ENCODE data around the gene GAPDHS.

The GAPDHS gene

GRCh38 chr19:35539850-35540249 lies 6.6 kb downstream of the GAPDHS start:
- no peak for DNase-seq (ENCODE audit: low spot score)

DNA sequence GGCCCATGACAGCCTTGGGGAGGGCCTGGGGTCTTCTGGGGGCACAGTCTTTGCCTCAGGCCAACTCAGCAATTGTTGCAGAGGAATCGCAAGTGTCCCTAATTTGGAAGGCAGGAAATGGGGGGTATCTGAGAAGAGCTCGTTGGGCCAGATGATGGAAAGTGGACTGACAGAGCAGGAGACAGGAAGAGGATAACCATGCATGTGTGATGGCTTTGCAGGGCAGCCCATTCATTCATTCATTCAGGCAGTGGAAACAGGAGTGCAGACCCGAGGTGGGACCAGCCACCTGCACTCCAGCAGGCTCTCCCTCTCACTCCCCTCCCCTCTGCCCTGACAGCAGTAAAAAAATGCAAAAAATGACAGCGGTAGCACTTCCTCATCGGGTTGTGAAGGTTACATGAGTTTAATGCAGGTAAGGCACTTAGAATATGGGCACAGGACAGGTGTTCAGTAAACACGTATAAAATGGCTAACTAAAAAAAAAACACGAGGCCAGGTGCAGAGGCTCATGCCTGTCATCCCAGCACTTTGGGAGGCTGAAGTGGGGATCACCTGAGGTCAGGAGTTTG lies 7.2 kb downstream of the GAPDHS start:
- DNase-seq (ENCODE audit: low spot score): no peak

DNA sequence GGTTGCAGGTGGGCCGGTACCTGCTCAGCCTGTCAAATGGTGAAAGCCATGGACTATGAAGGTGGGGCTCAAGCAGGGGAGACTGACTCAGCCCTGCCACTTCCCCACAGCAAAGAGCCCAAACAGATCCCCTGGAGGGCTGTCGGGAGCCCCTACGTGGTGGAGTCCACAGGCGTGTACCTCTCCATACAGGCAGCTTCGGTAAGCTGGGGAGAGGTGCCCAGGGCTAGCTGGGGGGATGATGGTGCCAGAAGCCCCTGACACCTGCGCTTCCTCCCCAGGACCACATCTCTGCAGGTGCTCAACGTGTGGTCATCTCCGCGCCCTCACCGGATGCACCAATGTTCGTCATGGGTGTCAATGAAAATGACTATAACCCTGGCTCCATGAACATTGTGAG lies 9.0 kb downstream of the GAPDHS start:
- no peak for DNase-seq (ENCODE audit: low spot score)

DNA sequence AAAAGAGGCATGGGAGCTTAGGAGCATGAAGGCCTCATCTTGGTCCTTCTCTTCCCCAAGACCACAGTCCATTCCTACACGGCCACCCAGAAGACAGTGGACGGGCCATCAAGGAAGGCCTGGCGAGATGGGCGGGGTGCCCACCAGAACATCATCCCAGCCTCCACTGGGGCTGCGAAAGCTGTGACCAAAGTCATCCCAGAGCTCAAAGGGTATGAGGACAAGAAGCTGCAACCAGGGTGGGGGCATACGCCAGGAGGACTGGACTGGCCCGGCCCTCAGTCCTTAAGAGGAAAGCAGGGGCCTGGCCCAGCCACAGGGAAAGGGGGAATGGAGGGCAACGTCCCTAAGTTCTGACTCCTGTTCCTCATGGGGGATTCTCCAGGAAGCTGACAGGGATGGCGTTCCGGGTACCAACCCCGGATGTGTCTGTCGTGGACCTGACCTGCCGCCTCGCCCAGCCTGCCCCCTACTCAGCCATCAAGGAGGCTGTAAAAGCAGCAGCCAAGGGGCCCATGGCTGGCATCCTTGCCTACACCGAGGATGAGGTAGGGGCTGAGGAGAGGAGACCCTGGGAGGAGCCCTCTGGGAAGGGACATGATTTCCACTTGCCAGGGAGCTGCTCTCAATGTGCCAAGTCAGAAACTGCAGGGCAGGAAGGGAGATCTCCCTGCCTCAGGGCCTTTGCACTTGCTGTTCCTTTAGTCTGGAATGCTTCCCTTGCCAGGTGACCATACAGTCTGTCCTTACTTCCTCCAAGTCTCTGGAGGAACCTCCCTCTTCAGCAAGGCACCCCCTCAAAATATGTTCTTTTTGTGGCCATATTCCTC lies 10.2 kb downstream of the GAPDHS start:
- no peak for DNase-seq (ENCODE audit: low spot score)

DNA sequence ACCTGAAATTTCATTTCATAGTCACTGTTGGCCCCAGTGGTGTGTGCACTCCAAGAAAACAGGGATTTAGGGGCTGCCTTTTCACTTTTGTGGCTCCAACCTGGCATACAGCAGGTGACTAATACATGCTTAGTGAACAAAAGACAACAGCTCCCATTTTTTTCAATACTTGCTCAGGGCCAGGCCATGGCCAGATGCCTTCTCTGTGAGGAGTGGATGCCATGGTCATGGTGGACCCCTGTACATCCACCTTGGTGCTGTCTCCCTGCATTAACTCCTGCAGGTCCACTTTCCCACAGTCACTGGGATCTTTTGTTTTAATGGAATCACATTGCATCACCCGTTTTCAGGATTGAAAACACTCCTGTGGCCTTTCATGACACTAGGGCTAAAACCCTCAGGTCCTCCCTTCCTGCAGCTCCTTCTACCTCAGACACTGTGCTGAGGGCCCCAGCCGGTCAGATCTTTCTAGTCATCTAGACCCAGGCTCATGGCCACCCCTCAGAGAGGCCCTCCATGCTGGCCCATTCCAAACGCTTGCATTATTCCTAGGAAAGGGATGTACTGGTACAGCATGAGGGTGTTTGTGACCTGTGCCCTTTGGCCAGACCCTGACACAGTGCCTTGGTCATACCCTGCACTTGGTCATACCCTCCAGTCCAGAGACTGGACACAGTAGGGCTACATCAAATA lies 11.0 kb downstream of the GAPDHS start:
- no peak for DNase-seq (ENCODE audit: low spot score)

DNA sequence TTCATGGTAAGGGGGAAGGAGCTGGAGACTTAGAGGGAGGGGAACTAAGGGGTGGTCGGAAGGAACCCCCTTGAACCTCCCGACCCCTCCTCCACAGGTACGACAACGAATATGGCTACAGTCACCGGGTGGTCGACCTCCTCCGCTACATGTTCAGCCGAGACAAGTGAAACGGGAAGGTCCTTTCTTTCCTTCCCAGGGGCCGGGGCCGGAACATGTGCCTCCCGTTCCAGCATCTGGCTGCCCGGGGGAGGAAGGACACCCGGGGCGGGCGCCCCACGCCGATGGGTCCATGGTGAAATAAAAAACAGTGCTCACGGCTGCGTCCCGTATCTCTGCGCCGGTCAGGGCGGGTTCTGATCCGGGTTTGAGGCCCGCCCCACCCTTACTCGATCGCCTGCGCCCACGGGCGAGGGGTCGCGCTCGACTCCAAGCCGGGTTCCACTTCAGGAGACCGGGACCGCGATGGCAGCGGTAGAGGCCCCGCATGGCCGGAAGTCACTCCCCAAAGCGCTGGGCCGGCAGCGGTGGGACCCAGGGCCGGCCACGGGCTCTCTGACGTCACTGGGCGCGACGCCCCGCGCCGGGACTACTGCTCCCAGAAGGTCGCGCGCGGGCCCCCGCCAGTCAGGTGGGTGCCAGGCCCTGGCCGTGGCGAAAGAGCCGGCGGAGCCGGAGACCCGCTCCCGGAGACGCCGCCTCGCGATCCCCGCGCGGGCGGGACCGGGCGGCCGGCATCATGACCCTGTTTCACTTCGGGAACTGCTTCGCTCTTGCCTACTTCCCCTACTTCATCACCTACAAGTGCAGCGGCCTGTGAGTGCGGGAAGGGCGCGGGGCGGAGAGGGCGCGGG lies 12.0 kb downstream of the GAPDHS start, which contains the start of gene TMEM147:
Gene TMEM147, plus strand, starts transcription at position 626 of the 854 bp plus-strand sequence. Its CDS starts 114 bp downstream, at position 740.
- peak; percentile 93 for DNase-seq (ENCODE audit: low spot score)

- DNase-seq (ENCODE audit: low spot score): no peak
These were observed 12.7 kb downstream of the GAPDHS start for GRCh38 chr19:35545855-35546381.

DNA sequence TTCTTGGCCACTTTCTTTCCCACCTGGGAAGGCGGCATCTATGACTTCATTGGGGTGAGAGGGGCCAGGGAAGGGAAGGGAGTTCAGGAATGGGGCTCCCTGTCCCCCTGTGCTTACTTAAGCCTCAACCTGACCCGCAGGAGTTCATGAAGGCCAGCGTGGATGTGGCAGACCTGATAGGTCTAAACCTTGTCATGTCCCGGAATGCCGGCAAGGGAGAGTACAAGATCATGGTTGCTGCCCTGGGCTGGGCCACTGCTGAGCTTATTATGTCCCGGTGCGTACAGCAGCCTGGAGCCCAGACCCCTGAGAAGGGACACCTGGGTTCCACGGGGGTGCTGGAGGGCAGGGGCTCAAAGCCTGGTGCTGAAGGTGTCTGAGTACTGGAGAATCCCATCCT lies 13.3 kb downstream of the GAPDHS start:
- DNase-seq (ENCODE audit: low spot score): no peak

- DNase-seq (ENCODE audit: low spot score): peak; percentile 67
These were observed 16.0 kb downstream of the GAPDHS start for GRCh38 chr19:35549174-35549788.

GRCh38 chr19:35549879-35550523 lies 16.7 kb downstream of the GAPDHS start:
- no peak for DNase-seq (ENCODE audit: low spot score)

DNA sequence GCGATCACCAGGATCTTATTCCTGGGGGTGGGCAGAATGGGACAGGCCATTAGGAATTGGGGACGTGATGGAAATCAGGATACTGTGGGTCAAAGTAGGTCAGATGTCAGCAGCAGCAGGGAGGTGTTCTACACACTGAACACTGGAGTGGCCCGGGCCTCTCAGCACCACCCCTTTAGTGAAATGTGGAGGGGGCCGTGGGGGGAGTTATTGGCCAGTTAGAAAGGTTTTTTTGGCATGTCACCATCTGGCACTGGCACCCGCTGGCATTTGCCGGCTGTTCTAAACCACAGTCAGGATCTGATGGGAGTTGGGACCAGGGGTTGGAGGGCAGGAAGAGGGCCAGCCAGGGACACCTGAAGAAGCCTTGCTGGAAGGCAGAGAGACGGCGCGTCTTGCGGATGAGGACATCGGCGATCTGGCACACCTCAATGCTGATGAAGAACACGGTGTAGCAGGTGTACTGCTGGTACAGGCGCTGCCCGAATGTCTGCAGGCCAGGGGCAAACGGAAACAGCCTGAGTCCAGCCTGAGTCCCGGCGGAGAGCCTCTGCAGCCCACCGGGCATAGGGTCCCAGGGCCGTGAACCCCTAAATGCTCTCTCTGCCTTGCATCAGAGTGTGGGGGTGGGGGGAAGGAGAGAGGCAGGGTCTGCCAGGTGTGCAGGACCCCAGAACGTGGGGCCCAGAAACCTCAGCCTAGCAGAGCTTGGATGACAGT lies 18.0 kb downstream of the GAPDHS start:
- no peak for DNase-seq (ENCODE audit: low spot score)

GRCh38 chr19:35552534-35553384 lies 19.5 kb downstream of the GAPDHS start:
- no peak for DNase-seq (ENCODE audit: low spot score)

DNA sequence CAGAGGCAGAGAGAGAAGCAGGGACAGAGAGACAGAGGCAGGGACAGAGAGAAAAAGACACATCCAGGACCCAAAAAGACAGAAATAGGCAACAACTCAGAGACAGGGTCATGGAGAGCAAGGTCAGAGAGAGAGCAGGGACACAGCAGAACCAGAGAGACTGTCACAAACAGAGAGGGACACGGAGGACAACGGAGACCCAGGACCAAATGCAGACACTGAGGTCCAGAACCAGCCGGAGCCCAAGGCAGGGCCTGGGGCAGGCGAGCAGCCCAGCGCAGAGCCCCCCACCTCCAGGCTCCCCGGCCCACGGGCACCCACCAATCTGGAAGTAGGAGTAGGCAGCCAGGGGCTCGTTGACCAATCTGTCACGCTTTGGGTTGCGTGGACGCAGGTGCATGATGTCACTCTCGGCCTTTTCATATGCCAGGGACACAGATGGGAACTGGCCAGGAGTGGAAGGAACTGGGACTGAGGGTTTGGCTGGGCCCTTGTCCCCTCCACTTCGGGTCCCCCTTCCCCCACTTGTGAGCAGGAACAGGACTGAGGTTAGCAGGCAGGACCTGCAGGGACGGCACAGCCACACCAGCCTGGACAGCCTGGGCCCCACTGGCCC lies 20.2 kb downstream of the GAPDHS start:
- DNase-seq (ENCODE audit: low spot score): no peak

DNA sequence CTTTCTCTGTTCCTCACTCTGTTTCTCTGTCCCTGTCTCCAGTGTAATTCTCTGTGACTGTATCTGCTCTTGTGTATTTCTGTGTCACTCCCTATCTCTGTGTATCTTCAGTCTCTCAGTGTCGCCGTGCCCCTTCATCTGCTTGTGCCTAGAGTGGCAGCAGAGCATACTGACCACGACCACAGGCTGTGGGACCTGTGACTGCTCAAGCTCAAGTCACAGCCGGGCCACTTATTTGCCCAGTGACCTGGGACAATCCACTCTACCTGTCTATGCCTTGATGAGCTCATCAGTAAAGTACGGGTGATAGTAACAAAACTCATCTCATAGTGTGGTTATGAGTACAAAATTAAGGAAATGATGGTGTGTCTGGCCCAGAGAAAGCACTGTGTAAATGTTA lies 20.8 kb downstream of the GAPDHS start:
- no peak for DNase-seq (ENCODE audit: low spot score)

- peak; percentile 60 for DNase-seq (ENCODE audit: low spot score)
These were observed 22.2 kb downstream of the GAPDHS start for GRCh38 chr19:35555301-35556005.

DNA sequence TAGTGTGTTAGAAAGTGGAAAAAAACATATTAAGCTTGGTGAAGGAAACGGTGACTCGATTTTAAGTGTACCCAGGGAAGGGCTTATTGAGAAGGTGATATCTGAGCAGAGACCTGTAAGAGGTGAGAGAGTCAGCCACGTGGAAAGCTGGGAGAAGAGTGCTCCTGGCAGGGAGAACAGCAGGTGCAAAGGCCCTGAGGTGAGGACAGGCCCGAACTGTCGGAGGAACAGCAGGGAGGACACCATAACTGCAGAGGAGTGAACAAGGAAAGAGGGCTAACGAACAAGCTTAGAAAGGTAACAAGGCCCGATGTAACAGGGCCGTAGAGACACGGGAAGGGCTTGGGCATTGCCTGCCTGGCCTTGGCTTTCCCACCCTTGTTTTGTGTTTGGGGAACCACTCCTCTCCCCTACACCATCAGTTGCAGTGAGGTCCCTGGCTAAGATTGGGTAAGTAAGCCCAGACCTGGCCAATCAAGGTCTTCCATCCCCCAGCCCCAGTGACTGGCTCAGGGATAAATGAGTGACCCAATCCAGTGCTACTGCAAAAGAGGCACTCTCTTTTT lies 22.9 kb downstream of the GAPDHS start:
- DNase-seq (ENCODE audit: low spot score): no peak

- DNase-seq (ENCODE audit: low spot score): peak; percentile 45
These were observed 23.7 kb downstream of the GAPDHS start for GRCh38 chr19:35556846-35557538.

Measured in ecto neural progenitor cell (in vitro differentiated cells).